GM21367 (cell line): Measurements from ENCODE around the gene ZDHHC24.
"Not testable (repeated sequence)": the region's sequence is repeated elsewhere in the genome, so short reads cannot be mapped to it uniquely, and the experiment has no call there.

Source experiments
- ATAC-seq: cut with Tn5 transposase; IDR thresholded peaks from one replicate; pipeline ENCODE4 v1.9.1; 2021; ENCODE audit not compliant: unreplicated experiment

ZDHHC24 gene

DNA sequence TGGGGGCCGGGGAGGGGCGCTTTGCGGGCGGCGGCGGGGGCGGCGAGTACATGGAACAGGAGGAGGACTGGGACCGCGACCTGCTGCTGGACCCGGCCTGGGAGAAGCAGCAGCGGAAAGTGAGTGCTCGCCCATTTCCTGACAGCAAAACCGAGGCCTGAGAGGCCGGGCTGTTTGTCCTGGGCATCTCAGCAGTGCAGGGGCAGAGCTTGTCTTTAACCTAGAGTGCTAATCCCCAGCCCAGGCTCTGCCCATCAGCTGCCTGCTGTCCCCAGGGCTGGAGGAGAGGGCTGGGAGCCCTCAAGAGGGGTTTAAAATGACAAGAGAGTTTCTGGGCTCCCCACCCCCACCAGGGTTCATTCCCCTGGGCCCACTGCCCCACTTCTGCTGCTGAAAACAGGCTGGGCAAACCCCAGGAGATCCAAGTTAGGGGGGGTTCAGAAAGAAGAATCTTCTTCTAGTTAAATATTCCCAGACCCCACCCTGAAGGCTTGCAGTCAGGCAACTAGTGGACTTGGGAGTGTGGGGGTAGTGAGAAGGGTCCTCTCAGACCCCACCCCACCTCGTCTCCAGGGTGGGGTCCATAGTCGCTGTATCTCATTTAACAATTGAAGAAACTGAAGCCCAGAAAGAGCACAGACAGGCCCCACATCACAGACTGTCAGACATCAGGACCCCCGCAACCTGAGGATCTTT lies 1.3 kb upstream of the ZDHHC24 start:
- ATAC-seq = no peak

DNA sequence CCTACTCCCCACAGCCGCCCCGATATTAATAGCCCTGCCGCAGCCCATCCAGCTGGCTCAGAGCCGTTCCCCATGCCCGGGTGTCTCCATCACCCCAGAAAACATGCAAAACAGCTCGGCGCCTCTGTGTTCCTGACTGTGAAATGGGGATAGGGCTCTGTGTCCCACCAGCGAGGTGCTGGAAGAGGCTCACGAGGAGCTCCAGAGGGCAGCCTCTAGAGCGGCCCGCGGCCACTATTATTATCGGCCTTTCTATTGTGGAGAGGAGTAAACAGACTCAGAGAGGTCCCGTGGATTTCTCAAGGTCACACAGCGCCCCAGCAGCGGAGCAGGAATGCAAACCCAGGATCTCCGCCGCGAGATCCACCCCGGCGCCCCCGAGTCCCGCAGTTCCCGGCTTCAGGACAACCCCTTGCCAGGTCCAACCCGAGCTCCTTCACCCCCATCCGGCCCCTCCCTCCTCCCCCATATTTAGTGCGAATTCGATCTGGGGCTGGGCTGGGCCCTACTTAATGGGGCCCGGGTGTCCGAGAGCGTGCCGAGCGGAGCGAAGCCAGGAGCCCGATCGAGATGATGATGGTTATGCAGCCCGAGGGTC lies 619 bp upstream of the ZDHHC24 start, which contains the start of gene ACTN3:
Gene ACTN3 (plus strand): TSS at position 536 of the 598 bp plus-strand sequence. CDS start 35 bp downstream, at position 571.
- ATAC-seq = no peak

DNA sequence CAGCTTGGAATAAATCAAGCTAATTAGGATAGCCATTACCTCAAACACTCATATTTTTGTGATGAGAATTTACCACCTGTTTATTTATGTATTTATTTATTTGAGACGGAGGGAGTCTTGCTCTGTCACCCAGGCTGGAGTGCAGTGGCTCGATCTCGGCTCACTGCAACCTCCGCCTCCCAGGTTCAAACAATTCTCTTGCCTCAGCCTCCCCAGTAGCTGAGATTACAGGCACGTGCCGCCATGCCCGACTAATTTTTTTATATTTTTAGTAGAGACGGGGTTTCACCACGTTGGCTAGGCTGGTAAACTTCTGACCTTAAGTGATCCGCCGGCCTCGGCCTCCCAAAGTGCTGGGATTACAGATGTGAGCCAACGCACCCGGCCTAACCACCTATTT lies 896 bp downstream of the ZDHHC24 start:
- ATAC-seq = not testable (repeated sequence)

DNA sequence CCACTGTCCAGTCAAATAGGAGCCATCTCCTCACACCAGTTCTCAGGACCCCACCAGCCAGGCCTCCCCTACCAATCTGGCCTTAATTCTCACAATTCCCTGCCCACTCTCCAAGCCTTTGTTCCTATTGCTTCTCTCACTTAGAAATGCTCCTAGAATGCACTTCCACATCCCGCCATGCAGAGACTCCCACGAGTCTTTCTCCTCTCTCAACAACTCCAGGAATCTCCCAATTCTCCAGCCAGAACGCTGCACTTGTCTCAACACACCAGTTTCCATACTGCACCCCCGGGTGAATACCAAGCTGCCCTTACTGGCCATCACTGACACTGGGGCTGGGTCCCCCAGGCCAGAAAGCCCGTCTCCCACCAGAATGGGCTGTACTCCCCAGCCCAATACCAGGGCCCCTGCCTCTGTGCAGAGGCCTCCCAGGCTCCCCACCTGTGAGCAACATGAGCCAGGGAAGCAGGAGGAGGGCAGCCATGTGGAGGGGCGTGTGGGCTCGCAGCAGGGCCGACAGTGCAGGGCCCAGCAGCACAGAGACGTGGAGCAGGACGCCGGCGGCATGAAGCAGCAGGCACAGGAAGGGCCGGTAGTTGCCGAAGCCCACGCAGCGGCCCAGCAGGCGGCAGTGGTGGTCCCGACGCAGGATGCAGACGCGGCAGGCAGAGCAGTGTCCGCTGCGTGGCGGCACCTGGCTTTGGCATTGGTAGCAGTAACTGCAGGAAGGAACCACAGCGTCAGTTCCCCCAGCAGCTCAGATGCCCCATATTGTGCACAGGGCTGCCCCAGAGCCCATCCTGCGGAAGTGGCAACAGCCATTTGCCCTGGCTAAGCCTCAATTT lies 2.4 kb downstream of the ZDHHC24 start:
- ATAC-seq = no peak

DNA sequence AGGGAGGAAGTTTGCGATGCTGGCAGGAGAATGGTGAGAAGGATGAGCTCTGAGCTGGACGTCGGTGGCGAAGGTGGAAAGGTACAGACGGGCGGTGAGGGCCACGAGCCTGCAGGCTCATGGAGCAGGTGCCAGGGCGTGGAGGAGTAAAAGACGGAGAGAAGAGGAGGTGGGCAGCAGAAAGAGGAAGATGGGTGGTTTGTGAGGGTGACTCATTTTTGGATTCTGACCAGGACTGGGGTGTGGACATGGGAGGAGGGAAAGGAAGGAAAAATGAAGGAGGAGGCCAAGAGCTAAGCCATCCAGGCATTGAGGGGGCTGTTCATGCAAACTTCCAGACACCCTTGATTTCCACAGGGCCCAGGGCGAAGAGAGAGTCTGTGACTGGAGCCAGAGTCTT lies 3.5 kb downstream of the ZDHHC24 start:
- no peak for ATAC-seq

DNA sequence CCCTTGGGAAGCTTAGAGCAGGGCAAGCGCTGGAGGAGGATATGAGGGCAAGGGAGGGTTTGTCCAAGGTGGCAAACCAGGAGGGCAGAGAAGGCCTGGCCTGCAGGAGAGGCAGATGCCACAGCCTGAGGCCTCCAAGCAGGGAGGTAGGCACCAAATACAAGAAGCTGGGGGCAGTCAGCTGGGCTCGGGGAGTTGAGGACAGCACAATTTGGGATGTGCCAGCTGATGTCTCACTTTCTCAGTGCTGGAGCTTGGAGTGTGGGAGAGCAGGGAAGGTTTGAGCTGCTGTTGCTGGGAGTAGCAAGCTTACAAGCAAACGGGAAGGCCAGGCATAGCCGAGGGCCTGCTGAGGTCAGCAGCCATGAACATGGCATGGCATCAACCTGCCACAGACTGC lies 4.0 kb downstream of the ZDHHC24 start:
- no peak for ATAC-seq

DNA sequence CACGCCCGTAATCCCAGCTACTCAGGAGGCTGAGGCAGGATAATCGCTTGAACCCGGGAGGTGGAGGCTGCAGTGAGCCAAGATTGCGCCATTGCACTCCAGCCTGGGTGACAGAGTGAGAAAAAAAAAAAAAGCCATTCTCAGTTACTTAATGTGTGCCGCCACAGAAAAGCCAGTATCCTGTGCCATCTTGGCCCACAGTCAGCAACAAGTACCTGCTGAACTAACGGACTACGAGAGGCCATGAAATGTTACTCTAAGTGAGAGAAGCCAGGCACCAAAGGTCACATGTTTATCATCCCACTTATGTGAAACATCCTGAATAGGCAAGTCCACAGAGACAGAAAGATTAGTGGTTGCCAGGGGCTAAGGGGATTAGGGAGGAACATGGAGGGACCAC lies 5.2 kb downstream of the ZDHHC24 start:
- ATAC-seq = not testable (repeated sequence)

DNA sequence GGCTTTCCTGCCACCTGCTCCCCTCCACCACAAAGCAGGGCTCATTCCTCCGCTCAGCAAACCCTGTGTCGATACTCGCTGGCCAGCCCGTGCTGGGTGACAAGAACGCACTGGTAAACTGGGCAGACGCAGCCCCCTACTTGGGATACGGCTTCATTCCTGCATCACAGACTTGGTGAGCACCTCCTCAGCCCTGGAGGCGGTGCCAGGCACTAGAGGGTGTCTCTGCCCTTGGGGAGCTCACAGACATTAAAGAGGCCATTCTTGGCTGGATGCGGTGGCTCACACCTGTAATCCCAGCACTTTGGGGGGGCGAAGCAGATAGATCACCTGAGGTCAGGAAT lies 6.0 kb downstream of the ZDHHC24 start:
- ATAC-seq = no peak

DNA sequence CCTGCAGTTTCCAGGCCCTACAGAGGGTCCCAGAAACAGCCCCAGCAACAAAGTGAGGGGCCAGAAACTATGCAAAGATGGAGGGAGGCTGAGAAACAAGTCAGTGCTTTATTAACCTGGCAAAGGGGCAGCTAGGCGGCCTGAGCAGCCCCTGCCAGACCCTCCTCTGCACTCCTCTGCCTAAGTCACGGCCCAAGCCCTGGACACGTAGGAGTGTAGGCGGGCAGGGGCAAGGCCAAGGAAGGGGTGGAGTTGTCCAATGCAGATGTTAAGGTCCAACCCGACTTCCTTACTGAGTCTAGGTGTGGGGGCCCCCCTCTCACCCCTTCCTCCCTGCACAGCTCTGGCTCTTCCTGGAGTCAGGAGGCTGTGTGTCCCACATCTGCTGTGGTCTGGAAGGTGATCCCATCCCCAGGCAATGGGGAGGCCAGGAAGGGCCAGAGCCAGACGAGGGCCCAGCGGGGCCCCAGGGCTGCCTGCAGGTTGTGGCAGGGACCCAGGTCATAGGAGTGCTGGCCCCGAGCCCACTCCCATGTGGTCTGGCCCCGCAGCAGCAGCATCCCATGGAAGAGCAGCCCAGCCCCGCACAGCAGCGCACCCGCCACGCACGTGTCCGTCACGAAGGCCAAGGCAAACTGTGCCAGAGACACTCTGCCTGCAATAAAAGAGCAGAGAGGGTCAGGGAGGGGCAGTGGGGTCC lies 6.5 kb downstream of the ZDHHC24 start:
- ATAC-seq = no peak

DNA sequence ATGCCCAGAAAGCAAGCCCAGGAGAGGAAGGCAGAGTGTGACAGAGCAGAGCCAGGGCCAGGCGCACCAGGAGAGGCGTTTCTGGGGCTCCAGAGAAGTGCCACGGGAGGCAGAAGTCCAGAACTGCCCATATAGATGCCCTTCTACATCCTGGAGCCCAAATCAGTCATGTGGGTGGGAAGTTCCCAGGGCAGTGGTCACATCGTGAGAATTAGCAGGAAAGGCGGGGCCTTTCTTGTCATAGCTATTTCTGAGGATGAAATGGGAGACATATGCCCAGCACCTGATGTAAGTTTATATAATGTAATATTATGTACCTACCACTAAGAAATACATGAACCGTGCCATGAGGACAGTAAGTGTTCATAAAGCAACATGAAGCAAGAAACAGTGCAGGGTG lies 13.1 kb downstream of the ZDHHC24 start:
- no peak for ATAC-seq

DNA sequence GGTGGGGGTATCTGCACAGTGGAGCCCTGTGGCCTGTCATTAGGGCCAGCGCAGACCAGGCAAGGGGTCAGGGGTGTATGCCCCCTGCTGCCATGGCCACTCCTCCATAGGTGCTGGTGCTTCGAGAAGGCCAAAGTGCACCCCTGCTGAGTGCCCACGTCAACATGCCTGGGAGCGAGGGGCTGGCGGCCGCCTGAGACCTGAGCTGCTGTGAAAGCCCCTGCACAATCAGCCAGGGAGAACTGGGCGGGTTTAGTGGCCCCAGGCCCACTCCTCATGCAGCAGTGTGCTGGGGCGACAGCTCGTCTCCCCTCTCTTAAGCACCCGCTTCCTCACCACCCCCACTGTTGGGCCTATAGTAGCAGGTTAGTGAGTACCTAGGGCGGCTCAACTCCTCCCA lies 14.0 kb downstream of the ZDHHC24 start:
- ATAC-seq = no peak

DNA sequence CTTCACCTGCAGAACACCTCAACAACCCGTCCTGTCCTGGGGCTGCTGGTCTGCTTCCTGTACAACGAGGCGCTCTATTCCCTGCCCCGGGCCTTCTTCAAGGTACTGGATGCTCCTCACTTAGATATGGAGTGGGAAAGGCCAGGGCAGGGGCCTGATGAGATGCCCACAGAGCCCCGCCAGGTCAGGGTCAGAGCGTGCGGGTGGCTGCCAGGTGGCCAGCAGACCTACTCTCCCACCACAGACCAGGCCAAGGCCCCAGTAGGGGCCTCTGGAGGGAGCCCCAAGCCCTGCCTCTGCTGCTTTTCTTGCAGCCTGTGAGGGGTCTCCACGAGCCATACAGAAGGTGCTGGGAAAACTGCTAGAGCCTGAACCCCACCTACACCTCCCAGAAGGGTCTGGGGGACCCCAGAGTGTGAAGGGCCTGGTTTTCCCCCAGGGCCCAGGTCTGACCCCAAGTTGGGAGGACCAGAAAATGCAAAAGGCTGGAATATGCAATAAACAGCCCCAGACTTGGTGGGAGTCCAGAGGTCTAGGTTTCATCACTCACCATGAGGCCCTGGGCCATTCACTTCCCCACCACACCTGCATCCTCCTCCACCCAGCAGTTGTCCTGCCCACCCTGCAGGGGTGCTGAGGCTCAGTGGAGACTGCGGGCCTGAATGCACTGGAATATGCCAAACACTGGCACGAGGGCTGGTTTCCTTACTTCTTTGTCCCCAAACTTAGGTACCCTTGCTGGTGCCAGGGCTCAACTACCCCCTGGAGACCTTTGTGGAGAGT lies 14.7 kb downstream of the ZDHHC24 start:
- ATAC-seq = no peak

DNA sequence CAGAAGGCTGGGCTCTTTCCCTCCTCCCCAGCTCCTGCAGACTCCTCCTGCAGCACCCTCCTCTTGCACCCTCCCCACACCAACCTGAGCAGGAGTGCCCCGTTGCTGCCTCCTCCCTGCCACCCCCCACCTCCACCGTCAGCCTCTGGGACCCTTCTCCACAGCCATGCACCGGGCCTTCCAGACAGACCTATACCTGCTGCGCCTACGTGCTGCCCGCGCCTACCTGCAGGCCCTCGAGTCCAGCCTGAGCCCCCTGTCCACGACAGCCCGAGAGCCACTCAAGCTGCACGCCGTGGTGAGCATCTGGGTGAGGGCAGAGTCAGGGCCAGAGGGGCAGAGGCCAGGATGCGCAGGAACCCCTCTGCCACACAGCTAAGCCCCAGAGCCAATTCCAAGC lies 16.2 kb downstream of the ZDHHC24 start:
- no peak for ATAC-seq

DNA sequence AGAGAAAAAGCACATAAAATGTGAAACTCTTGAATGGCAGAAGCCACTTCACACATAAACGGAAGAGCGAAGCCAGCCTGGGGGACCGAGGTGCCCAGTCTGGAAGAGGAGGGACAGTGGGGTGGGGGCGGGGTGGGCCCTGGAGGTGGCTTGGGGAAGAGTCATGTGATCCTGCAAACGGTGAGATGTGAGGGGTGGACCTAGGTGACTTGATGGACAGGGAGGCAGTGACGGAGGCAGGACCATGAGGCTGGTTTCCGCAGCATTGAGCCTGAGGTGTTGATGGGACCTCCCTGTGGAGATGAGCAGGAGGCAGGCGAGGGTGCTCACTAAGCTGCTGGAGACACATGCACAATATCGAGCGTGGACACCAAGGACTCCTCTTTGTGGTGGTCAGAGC lies 16.8 kb downstream of the ZDHHC24 start:
- no peak for ATAC-seq

DNA sequence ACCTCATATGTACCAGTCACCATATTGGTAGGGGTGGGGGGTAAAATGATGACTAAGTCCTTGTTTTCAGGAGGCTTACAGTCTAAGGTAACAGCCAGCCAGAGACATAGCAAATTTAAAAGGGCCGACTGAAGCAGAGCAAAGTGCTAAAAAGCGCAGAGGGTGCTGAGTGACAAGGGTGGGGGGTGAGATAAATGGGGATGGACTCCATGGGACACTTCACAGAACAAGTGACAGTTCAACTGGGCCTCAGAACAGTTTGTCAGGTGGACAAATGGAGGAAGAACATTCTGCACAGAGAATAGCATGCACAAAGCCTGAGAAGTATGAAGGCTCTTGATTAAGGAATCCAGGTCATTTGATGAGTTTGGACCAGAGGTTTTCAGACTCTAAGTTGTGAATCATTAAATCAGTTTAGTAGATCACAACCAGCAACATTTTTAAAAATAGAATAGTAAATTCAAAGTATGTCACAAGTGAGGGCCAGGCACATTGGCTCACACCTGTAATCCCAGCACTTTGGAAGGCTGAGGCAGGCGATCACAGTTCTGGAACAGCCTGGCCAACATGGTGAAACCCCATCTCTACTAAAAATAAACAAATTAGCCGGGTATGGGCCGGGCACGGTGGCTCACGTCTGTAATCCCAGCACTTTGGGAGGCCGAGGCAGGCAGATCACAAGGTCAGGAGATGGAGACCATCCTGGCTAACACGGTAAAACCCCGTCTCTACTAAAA lies 21.4 kb downstream of the ZDHHC24 start:
- ATAC-seq = no peak

DNA sequence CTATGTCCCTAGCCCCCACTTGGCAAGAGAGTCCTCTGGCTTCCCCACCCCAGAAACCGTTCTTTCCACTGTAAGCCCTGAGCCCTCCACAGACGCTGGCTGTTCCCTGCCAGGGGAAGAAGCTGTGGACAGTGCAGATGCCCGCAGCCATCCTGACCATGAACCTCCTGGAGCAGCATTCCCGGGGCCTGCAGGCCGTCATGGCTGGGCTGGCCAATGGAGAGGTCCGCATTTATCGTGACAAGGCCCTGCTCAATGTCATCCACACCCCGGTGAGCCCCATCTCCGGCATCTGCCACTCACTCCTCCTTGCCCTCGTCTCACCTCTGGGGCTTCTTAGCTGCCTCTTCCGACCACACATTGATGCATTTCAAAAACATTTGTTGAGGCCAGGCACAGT lies 22.2 kb downstream of the ZDHHC24 start:
- no peak for ATAC-seq

DNA sequence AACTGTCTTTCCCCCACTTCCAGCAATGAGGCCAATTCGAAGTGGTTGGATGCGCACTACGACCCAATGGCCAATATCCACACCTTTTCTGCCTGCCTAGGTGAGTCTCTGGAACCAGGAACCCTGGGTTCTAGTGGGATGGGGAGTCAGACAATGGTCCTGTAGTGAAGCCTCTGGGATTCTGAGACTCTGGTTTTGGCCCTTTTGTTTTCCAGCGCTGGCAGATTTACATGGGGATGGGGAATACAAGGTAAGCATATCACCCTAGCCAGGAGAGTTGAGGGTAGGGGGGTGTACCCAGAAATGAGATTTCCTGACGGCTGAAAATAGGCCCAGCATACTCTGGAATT lies 34.9 kb downstream of the ZDHHC24 start:
- ATAC-seq = no peak

DNA sequence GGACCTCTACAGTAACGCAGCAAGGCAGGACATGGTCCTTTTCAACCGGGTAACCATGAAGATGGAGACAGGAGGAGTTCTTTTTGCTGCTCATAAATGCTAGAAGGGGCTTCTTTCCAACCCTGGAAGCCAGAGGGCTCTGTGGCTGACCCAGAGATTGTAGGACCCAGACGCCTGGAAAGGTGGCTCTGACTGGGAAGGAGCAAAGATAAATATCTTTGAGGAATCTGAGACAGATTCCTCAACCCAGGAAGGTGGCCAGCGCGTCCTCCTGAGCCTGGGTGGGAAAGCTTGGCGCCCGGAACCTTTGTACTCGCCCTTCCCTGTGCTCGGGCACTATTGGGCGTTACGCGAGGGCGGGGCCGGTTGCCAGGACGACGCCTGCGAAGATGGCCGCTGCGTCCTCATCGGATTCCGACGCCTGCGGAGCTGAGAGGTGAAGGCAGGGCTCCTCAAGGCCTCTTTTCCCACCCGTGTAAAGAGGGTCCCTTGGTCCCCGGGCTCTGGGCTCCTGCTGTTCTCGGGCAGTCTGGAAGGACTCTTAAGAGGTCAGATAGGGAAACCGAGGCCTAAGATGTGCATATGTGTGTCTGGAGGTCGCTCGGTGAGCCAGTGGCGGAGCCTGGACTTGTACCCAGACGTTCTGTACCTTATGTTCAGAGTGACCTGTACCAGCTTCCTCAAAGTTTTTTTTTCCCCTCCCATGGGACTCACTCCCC lies 35.4 kb downstream of the ZDHHC24 start, which contains the start of gene BBS1:
Gene BBS1 (plus strand): TSS at position 365 of the 719 bp plus-strand sequence. CDS start 25 bp downstream, at position 390.
- ATAC-seq = no peak

DNA sequence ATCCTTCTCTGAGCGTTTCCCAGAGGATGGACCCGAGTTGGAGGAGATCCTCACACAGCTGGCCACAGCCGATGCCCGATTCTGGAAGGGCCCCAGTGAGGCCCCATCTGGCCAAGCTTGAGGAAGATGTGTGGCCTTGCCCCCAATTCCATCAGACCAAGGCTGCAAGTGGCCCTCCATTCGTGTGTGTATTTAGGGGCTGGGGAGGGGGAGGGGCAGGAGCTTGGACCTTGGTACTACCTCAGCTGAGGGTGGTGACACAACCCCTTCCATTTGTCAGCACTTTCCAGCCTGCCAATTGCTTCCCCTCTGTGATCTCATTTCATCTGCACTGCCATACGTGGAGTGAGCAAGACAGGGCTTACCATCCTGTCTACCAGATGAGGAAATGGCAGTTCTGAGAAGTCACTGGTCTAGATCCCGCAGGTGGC lies 36.7 kb downstream of the ZDHHC24 start:
- no peak for ATAC-seq
